HCT116 (cell line): ENCODE data around the gene MTHFD1L.

Source experiments
- CEBPB ChIP-seq: IDR thresholded peaks from 2 replicates; pipeline ENCODE4 v1.6.1; 2012; ENCODE audit warnings: low read depth
- POLR2A ChIP-seq: IDR thresholded peaks from 2 replicates; pipeline ENCODE4 v1.7.0; 2011; ENCODE audit warnings: borderline replicate concordance; ENCODE audit not compliant: insufficient read depth, insufficient read length; ENCODE audit errors: extremely low read depth
- POLR2AphosphoS5 ChIP-seq: IDR thresholded peaks from 2 replicates; pipeline ENCODE4 v1.6.1; 2011; ENCODE audit warnings: mild to moderate bottlenecking, low read depth, low read length, moderate library complexity
- ZBTB33 ChIP-seq: IDR thresholded peaks from 2 replicates; pipeline ENCODE4 v1.6.1; 2011; ENCODE audit warnings: mild to moderate bottlenecking, low read length, moderate library complexity; ENCODE audit not compliant: insufficient replicate concordance; ENCODE audit errors: extremely low read depth
- TF ChIP-seq, protein P1 (sequence below), 3 experiments: fragments of 200-600 bp in 1 of 3; sonication (generic) in 1 of 3; IDR thresholded peaks in 2 of 3; conservative IDR thresholded peaks in 1 of 3; 2 replicates each; pipeline ENCODE4 v1.5.1; 2012 to 2017; ENCODE audit warnings: low read depth in 2 of 3, low read length in 2 of 3, antibody characterized with exemption in 1 of 3, borderline replicate concordance in 1 of 3, control low read depth in 1 of 3, mild to moderate bottlenecking in 1 of 3, mixed read lengths in 1 of 3, mixed run types in 1 of 3, moderate library complexity in 1 of 3; ENCODE audit not compliant: insufficient read depth in 1 of 3

DNA sequence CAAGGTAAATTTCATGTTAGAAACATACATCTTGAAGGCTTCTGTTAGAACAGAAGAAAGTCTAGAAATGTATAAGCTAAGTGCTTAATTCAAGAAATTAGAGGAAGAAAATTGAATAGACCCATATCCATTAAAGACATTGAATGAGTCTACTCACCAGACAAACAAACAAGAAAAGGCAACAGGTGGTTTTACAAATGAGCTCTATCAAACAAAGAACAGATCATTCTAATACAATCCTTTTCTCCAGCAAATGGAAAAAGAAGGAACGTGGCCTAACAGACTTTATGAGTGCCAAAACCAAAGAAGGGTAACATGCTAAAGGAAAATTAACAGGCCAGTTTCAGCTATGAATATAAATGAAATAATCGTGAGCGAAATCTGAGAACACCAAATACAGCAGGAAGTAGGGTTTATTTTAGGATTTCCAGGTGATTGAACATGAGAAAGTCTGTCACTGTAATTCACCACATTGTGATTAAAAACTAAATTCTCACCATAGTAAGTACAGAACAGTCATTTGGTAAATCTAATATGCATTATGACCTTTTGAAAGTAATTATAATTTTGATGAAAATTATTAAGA, 22.6 kb downstream of the MTHFD1L start:
- TF ChIP-seq ZBTB33 = no peak
- TF ChIP-seq POLR2A = no peak
- TF ChIP-seq, protein P1, sequence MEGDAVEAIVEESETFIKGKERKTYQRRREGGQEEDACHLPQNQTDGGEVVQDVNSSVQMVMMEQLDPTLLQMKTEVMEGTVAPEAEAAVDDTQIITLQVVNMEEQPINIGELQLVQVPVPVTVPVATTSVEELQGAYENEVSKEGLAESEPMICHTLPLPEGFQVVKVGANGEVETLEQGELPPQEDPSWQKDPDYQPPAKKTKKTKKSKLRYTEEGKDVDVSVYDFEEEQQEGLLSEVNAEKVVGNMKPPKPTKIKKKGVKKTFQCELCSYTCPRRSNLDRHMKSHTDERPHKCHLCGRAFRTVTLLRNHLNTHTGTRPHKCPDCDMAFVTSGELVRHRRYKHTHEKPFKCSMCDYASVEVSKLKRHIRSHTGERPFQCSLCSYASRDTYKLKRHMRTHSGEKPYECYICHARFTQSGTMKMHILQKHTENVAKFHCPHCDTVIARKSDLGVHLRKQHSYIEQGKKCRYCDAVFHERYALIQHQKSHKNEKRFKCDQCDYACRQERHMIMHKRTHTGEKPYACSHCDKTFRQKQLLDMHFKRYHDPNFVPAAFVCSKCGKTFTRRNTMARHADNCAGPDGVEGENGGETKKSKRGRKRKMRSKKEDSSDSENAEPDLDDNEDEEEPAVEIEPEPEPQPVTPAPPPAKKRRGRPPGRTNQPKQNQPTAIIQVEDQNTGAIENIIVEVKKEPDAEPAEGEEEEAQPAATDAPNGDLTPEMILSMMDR (IDR thresholded peaks at IDR 0.05 in 2 of 3, conservative IDR thresholded peaks at IDR 0.05 in 1 of 3; ENCODE audit: borderline replicate concordance in 1 of 3, insufficient read depth in 1 of 3, low read depth in 2 of 3, low read length in 2 of 3) = no peak
- no peak for TF ChIP-seq POLR2AphosphoS5
- TF ChIP-seq CEBPB = no peak
